ENCODE measurements around the gene LDB3.

GRCh38 chr10:86654411-86655172, 13.7 kb upstream of the LDB3 start, which contains the start of gene OPN4:
- TF ChIP-seq CTCF (conservative IDR thresholded peaks at IDR 0.05 in 1 of 2, IDR thresholded peaks at IDR 0.05 in 1 of 2; ENCODE audit: low read depth in 1 of 2, low read length in 2 of 2) (no peak), EZH2 (IDR thresholded peaks at IDR 0.05; ENCODE audit: low read length, missing control alignments) (no peak)

Data from fibroblast of lung (primary cell).